H9 (cell line): ENCODE data around the gene CCDC137. TPM values are rescaled to one million over a fixed set of nuclear protein-coding genes. Genes with fewer than 3 reads are reported as not detected.

Source experiments
- DNase-seq: peaks from one replicate; pipeline ENCODE4 v3.0.0-alpha.2; 2017
- H2AFZ ChIP-seq: one replicate; pipeline ENCODE4 v1.6.1; 2013; ENCODE audit warnings: mild to moderate bottlenecking, low read length, control low read depth, moderate library complexity
- H2AK5ac ChIP-seq: 2 replicates; pipeline ENCODE4 v1.6.1; 2013; ENCODE audit warnings: low read length, control low read depth, mixed read lengths; ENCODE audit not compliant: insufficient read length
- H2BK120ac ChIP-seq: one replicate; pipeline ENCODE4 v1.6.1; 2013; ENCODE audit warnings: low read depth, mild to moderate bottlenecking, low read length, control low read depth, inconsistent platforms; ENCODE audit not compliant: poor library complexity, severe bottlenecking
- H2BK12ac ChIP-seq: 2 replicates; pipeline ENCODE4 v1.6.1; 2013; ENCODE audit warnings: low read length, control low read depth, mixed read lengths, low read depth; ENCODE audit not compliant: insufficient read length
- H2BK15ac ChIP-seq: 2 replicates; pipeline ENCODE4 v1.6.1; 2013; ENCODE audit warnings: low read depth, low read length, control low read depth
- H2BK20ac ChIP-seq: one replicate; pipeline ENCODE4 v1.6.1; 2013; ENCODE audit warnings: low read depth, mild to moderate bottlenecking, low read length, control low read depth, inconsistent platforms; ENCODE audit not compliant: poor library complexity, severe bottlenecking
- H2BK5ac ChIP-seq: 2 replicates; pipeline ENCODE4 v1.6.1; 2013; ENCODE audit warnings: low read length, control low read depth, mixed read lengths; ENCODE audit not compliant: insufficient read length
- H3K14ac ChIP-seq: 2 replicates; pipeline ENCODE4 v1.6.1; 2013; ENCODE audit warnings: low read length, control low read depth; ENCODE audit not compliant: insufficient read depth
- H3K18ac ChIP-seq: 2 replicates; pipeline ENCODE4 v1.6.1; 2013; ENCODE audit warnings: low read depth, mild to moderate bottlenecking, mixed read lengths, low read length, control low read depth; ENCODE audit not compliant: insufficient read length
- H3K23ac ChIP-seq: 2 replicates; pipeline ENCODE4 v1.6.1; 2013; ENCODE audit warnings: low read length, control low read depth, mixed read lengths, low read depth; ENCODE audit not compliant: insufficient read length
- H3K23me2 ChIP-seq: 2 replicates; pipeline ENCODE4 v1.6.1; 2013; ENCODE audit warnings: low read depth, mild to moderate bottlenecking, mixed read lengths, low read length, control low read depth; ENCODE audit not compliant: insufficient read length, poor library complexity, severe bottlenecking
- H3K27ac ChIP-seq: 2 replicates; pipeline ENCODE4 v1.5.1; 2013; ENCODE audit warnings: low read length, control low read depth, mixed read lengths, low read depth; ENCODE audit not compliant: insufficient read length
- H3K27me3 ChIP-seq: 2 replicates; pipeline ENCODE4 v1.6.1; 2013; ENCODE audit warnings: low read length, control low read depth, inconsistent platforms; ENCODE audit not compliant: insufficient read depth
- H3K4ac ChIP-seq: 2 replicates; pipeline ENCODE4 v1.6.1; 2013; ENCODE audit warnings: low read depth, mild to moderate bottlenecking, control low read depth, inconsistent platforms, low read length, moderate library complexity
- H3K4me1 ChIP-seq: 2 replicates; pipeline ENCODE4 v1.6.1; 2013; ENCODE audit warnings: low read length, control low read depth, inconsistent platforms; ENCODE audit not compliant: insufficient read depth
- H3K4me2 ChIP-seq: 2 replicates; pipeline ENCODE4 v1.6.1; 2013; ENCODE audit warnings: low read length, control low read depth, mixed read lengths; ENCODE audit not compliant: insufficient read length, insufficient read depth
- H3K56ac ChIP-seq: 2 replicates; pipeline ENCODE4 v1.6.1; 2013; ENCODE audit warnings: low read depth, mild to moderate bottlenecking, mixed read lengths, low read length, control low read depth; ENCODE audit not compliant: insufficient read length
- H3K79me1 ChIP-seq: 2 replicates; pipeline ENCODE4 v1.6.1; 2013; ENCODE audit warnings: low read depth, mild to moderate bottlenecking, moderate library complexity, low read length, control low read depth, inconsistent platforms; ENCODE audit not compliant: insufficient read depth, poor library complexity, severe bottlenecking
- H3K79me2 ChIP-seq: 2 replicates; pipeline ENCODE4 v1.6.1; 2013; ENCODE audit warnings: low read length, control low read depth, inconsistent platforms; ENCODE audit not compliant: insufficient read depth
- H3K9ac ChIP-seq: 2 replicates; pipeline ENCODE4 v1.6.1; 2013; ENCODE audit warnings: low read length, control low read depth, mixed read lengths; ENCODE audit not compliant: insufficient read length; ENCODE audit errors: extremely low read depth
- H3K9me3 ChIP-seq: one replicate; pipeline ENCODE4 v1.6.1; 2013; ENCODE audit warnings: low read depth, low read length, inconsistent platforms; ENCODE audit not compliant: control insufficient read depth
- H3T11ph ChIP-seq: one replicate; pipeline ENCODE4 v1.6.1; 2013; ENCODE audit warnings: mild to moderate bottlenecking, low read length, control low read depth, inconsistent platforms
- H4K20me1 ChIP-seq: one replicate; pipeline ENCODE4 v1.6.1; 2013; ENCODE audit not compliant: control insufficient read depth, insufficient read length, insufficient read depth
- H4K5ac ChIP-seq: 2 replicates; pipeline ENCODE4 v1.6.1; 2013; ENCODE audit warnings: low read depth, mild to moderate bottlenecking, mixed read lengths, low read length, control low read depth; ENCODE audit not compliant: insufficient read length
- H4K8ac ChIP-seq: replicated peaks from 2 replicates; pipeline ENCODE4 v1.6.1; 2013; ENCODE audit warnings: low read length, control low read depth, mixed read lengths, low read depth; ENCODE audit not compliant: insufficient read length
- H4K91ac ChIP-seq: 2 replicates; pipeline ENCODE4 v1.6.1; 2013; ENCODE audit warnings: low read depth, mild to moderate bottlenecking, moderate library complexity, mixed read lengths, low read length, control low read depth; ENCODE audit not compliant: insufficient read length
- H3K27ac Mint-ChIP-seq, 3 experiments: 2 replicates in 2 of 3; 3 replicates in 1 of 3; pipeline ENCODE4 v1.8.0; 2020 to 2021; ENCODE audit warnings: mixed read lengths in 3 of 3, mild to moderate bottlenecking in 1 of 3, moderate library complexity in 1 of 3
- H3K27me3 Mint-ChIP-seq: 2 replicates; pipeline ENCODE4 v1.8.0; 2021; ENCODE audit warnings: low read depth, mild to moderate bottlenecking, moderate library complexity, mixed read lengths
- H3K36me3 Mint-ChIP-seq, 3 experiments: 2 replicates in 2 of 3; 3 replicates in 1 of 3; pipeline ENCODE4 v1.8.0; 2020 to 2021; ENCODE audit warnings: low read depth in 3 of 3, mixed read lengths in 3 of 3; ENCODE audit not compliant: insufficient read depth in 1 of 3
- H3K4me1 Mint-ChIP-seq, 2 experiments: 2 replicates each; pipeline ENCODE4 v1.8.0; 2020; ENCODE audit warnings: mixed read lengths in 2 of 2
- H3K4me3 Mint-ChIP-seq, 2 experiments: 2 replicates in 1 of 2; 3 replicates in 1 of 2; pipeline ENCODE4 v1.8.0; 2020 to 2021; ENCODE audit warnings: mild to moderate bottlenecking in 2 of 2, mixed read lengths in 2 of 2, moderate library complexity in 1 of 2
- H3K9me3 Mint-ChIP-seq, 2 experiments: 2 replicates in 1 of 2; 3 replicates in 1 of 2; pipeline ENCODE4 v1.8.0; 2020; ENCODE audit warnings: mild to moderate bottlenecking in 2 of 2, mixed read lengths in 2 of 2, moderate library complexity in 1 of 2
- WGBS: extraction: QIAGEN DNeasy Blood & Tissue Kit; methylation state at CpG from one replicate; pipeline ENCODE4 v1.1.7; 2013; ENCODE audit warnings: missing lambda C conversion rate, low lambda C conversion rate, mixed read lengths; ENCODE audit not compliant: insufficient read length; ENCODE audit errors: extremely low coverage; 5-methylcytosine and 5-hydroxymethylcytosine counted together
- total RNA-seq: library from RNA; stranded (reverse); gene quantifications from 2 replicates; pipeline ENCODE4 v1.2.1, GENCODE V29; 2021
- TF ChIP-seq, protein P1 (sequence below): fragments of 200-600 bp; sonication (generic); conservative IDR thresholded peaks from 3 replicates; pipeline ENCODE4 v1.8.0; 2021; ENCODE audit warnings: antibody characterized with exemption, mild to moderate bottlenecking

The CCDC137 gene
- total RNA-seq, 1 experiment from 2014 or later, result 60.8 TPM

DNA sequence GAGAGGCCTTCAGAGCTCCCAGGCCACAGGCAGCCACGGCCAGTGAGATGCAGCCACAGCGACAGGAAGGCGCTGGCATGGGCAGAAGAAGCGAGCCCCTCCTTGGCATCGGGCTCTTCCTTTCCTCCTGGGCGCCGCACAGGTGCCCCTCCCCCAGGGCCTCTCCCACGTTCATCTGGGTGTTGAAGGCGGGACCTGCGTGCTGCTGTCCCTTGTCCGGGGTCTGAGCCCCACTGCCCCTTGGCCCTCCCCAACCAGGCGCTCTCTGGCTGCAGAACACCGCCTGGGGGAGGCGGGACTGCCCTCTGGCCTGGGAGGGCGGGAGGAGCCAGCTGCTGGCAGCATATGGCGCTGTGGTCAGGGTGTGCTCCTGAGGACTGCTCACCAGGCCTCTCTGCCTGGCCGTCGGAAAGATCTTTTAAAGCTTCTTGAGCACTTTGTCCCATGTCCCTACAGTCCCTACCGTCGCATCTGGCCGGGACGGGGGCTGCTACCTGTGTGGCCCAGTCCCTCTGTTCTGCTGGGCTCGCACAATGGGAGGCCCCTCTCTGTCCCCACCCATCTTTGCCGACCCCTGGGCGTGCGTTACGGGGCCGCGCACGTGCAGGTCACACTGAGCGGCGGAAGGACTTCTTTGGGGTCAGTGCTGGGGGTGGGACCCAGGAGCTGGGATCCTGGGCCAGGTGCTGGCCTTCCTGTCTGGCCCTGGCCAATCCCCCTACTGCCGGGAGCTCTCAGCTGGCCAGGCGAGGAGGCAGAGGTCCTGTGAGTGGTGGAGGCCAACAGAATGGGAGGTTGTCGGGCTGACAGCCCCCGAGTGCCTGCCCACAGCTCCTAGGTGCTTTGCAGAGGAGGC lies 47.2 kb downstream of the CCDC137 start:
- Mint-ChIP-seq H3K36me3 (peaks cover 6 to 21% (median 9%) of the 10 kb centered on the region in 3 experiments), H3K9me3 (no peaks in the 10 kb centered on the region; a peak in 1 of 5 replicates), H3K27me3 (no peaks in the 10 kb centered on the region; the same call in 1 of the 2 replicates), H3K4me3 (peak overlapping the region; percentile 75 to 95; a peak in 4 of 5 replicates), H3K4me1 (peaks cover 24% of the 10 kb centered on the region in 2 experiments), H3K27ac (peak overlapping the region in 1 of 3 experiments; percentile 39; a peak in 1 of 7 replicates)
- no peaks in the 10 kb centered on the region; the same call in 1 of the 2 replicates for H3K4me1 ChIP-seq
- TF ChIP-seq, protein P1, sequence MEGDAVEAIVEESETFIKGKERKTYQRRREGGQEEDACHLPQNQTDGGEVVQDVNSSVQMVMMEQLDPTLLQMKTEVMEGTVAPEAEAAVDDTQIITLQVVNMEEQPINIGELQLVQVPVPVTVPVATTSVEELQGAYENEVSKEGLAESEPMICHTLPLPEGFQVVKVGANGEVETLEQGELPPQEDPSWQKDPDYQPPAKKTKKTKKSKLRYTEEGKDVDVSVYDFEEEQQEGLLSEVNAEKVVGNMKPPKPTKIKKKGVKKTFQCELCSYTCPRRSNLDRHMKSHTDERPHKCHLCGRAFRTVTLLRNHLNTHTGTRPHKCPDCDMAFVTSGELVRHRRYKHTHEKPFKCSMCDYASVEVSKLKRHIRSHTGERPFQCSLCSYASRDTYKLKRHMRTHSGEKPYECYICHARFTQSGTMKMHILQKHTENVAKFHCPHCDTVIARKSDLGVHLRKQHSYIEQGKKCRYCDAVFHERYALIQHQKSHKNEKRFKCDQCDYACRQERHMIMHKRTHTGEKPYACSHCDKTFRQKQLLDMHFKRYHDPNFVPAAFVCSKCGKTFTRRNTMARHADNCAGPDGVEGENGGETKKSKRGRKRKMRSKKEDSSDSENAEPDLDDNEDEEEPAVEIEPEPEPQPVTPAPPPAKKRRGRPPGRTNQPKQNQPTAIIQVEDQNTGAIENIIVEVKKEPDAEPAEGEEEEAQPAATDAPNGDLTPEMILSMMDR, result no peak
- no peak overlapping the region for H2BK5ac ChIP-seq
- H3K79me1 ChIP-seq, result no peaks in the 10 kb centered on the region
- H2AK5ac ChIP-seq, result no peak overlapping the region
- H3K27me3 ChIP-seq, result no peaks in the 10 kb centered on the region
- no peak overlapping the region for H3K56ac ChIP-seq
- no peak overlapping the region for H3T11ph ChIP-seq
- no peak overlapping the region for H3K27ac ChIP-seq
- no peak overlapping the region for H3K4ac ChIP-seq
- no peak overlapping the region for H2BK20ac ChIP-seq
- no peak overlapping the region for H4K5ac ChIP-seq
- WGBS, result no CpG with 5 or more reads among the region's 36 CpGs
- H3K79me2 ChIP-seq, result no peaks in the 10 kb centered on the region; the same call in 1 of the 2 replicates
- H4K20me1 ChIP-seq, result no peaks in the 10 kb centered on the region
- H2BK120ac ChIP-seq, result no peak overlapping the region
- no peak overlapping the region for H3K9ac ChIP-seq
- no peak overlapping the region for H3K14ac ChIP-seq
- DNase-seq, result no peak
- H2BK15ac ChIP-seq, result no peak overlapping the region
- H4K8ac ChIP-seq, result no peak overlapping the region
- no peak overlapping the region for H3K18ac ChIP-seq
- peaks cover 20% of the 10 kb centered on the region for H3K23me2 ChIP-seq
- H2AFZ ChIP-seq, result no peak overlapping the region
- H3K4me2 ChIP-seq, result peak overlapping the region; percentile 62
- H2BK12ac ChIP-seq, result no peak overlapping the region
- no peak overlapping the region for H4K91ac ChIP-seq
- no peak overlapping the region for H3K23ac ChIP-seq
- no peaks in the 10 kb centered on the region for H3K9me3 ChIP-seq
